Esophagus squamous epithelium (tissue), 4 donors: Measurements from ENCODE around the gene MAPKAP1.

ENCODE experiments used
- CTCF ChIP-seq, 6 experiments: fragments of 450-650 bp in 4 of 6; fragments of 200-600 bp in 2 of 6; sonication (generic) in 2 of 6; IDR thresholded peaks; one replicate each; pipeline ENCODE4 v1.5.1; 2016 to 2019; ENCODE audit warnings: antibody characterized with exemption in 6 of 6, mild to moderate bottlenecking in 4 of 6, moderate library complexity in 4 of 6
- POLR2A ChIP-seq, 4 donors: fragments of 450-650 bp; IDR thresholded peaks; one replicate each; pipeline ENCODE4 v1.6.1; 2017; ENCODE audit warnings: antibody characterized with exemption in 4 of 4, mild to moderate bottlenecking in 4 of 4, moderate library complexity in 3 of 4

- TF ChIP-seq CTCF (IDR thresholded peaks at IDR 0.05) (no peak), POLR2A (IDR thresholded peaks at IDR 0.05) (no peak)
Observed at GRCh38 chr9:125549465-125549871, 157.5 kb downstream of the MAPKAP1 start.
